ENCODE measurements around the gene INO80.

Gene INO80

GRCh38 chr15:41001524-41002214 is 114.4 kb downstream of the INO80 start:
- H3K4me3 ChIP-seq (ENCODE audit: low read depth, low read length), result no peak overlapping the region
- H3K27ac ChIP-seq (ENCODE audit: low read depth, low read length), result no peak overlapping the region
- no peak overlapping the region for H3K9ac ChIP-seq (ENCODE audit: low read depth, low read length)
- H3K4me1 ChIP-seq (ENCODE audit: control insufficient read depth, insufficient read depth, low read length), result no peaks in the 10 kb centered on the region
- peaks cover 73% of the 10 kb centered on the region for H3K36me3 ChIP-seq (ENCODE audit: control insufficient read depth, insufficient read depth, low read length)
- H3K27me3 ChIP-seq (ENCODE audit: control insufficient read depth, insufficient read depth, low read length), result no peaks in the 10 kb centered on the region
- no peaks in the 10 kb centered on the region for H3K9me3 ChIP-seq (ENCODE audit: control insufficient read depth, insufficient read depth, low read length)

- peaks cover 65% of the 10 kb centered on the region for H3K36me3 ChIP-seq (ENCODE audit: control insufficient read depth, insufficient read depth, low read length)
- no peak overlapping the region for H3K27ac ChIP-seq (ENCODE audit: low read depth, low read length)
- no peak overlapping the region for H3K4me3 ChIP-seq (ENCODE audit: low read depth, low read length)
- H3K9ac ChIP-seq (ENCODE audit: low read depth, low read length), result no peak overlapping the region
- H3K27me3 ChIP-seq (ENCODE audit: control insufficient read depth, insufficient read depth, low read length), result no peaks in the 10 kb centered on the region
- no peaks in the 10 kb centered on the region for H3K9me3 ChIP-seq (ENCODE audit: control insufficient read depth, insufficient read depth, low read length)
- no peaks in the 10 kb centered on the region for H3K4me1 ChIP-seq (ENCODE audit: control insufficient read depth, insufficient read depth, low read length)
Measured at GRCh38 chr15:40999190-40999589, 116.9 kb downstream of the INO80 start.

GRCh38 chr15:40995656-40996055 is 120.4 kb downstream of the INO80 start:
- Histone ChIP-seq H3K27me3 (ENCODE audit: control insufficient read depth, insufficient read depth, low read length) (no peaks in the 10 kb centered on the region), H3K36me3 (ENCODE audit: control insufficient read depth, insufficient read depth, low read length) (peaks cover 60% of the 10 kb centered on the region), H3K4me3 (ENCODE audit: low read depth, low read length) (no peak overlapping the region), H3K9ac (ENCODE audit: low read depth, low read length) (no peak overlapping the region), H3K9me3 (ENCODE audit: control insufficient read depth, insufficient read depth, low read length) (no peaks in the 10 kb centered on the region), H3K4me1 (ENCODE audit: control insufficient read depth, insufficient read depth, low read length) (no peaks in the 10 kb centered on the region), H3K27ac (ENCODE audit: low read depth, low read length) (no peak overlapping the region)

- Histone ChIP-seq H3K36me3 (ENCODE audit: control insufficient read depth, insufficient read depth, low read length) (peaks cover 56% of the 10 kb centered on the region), H3K9ac (ENCODE audit: low read depth, low read length) (no peak overlapping the region), H3K27ac (ENCODE audit: low read depth, low read length) (no peak overlapping the region)
Measured at GRCh38 chr15:40992825-40993224, 123.3 kb downstream of the INO80 start.

GRCh38 chr15:40992241-40992741 is 123.8 kb downstream of the INO80 start:
- Histone ChIP-seq H3K9me3 (ENCODE audit: control insufficient read depth, insufficient read depth, low read length) (no peaks in the 10 kb centered on the region), H3K27me3 (ENCODE audit: control insufficient read depth, insufficient read depth, low read length) (no peaks in the 10 kb centered on the region)

More at GRCh38 chr15:40992825-40993224, 123.3 kb downstream of the INO80 start:
- Histone ChIP-seq H3K27me3 (ENCODE audit: control insufficient read depth, insufficient read depth, low read length) (no peaks in the 10 kb centered on the region), H3K9me3 (ENCODE audit: control insufficient read depth, insufficient read depth, low read length) (no peaks in the 10 kb centered on the region), H3K4me1 (ENCODE audit: control insufficient read depth, insufficient read depth, low read length) (no peaks in the 10 kb centered on the region), H3K4me3 (ENCODE audit: low read depth, low read length) (no peak overlapping the region)

GRCh38 chr15:40991355-40991754 is 124.7 kb downstream of the INO80 start:
- Histone ChIP-seq H3K4me3 (ENCODE audit: low read depth, low read length) (no peak overlapping the region), H3K36me3 (ENCODE audit: control insufficient read depth, insufficient read depth, low read length) (peaks cover 56% of the 10 kb centered on the region), H3K4me1 (ENCODE audit: control insufficient read depth, insufficient read depth, low read length) (no peaks in the 10 kb centered on the region), H3K9me3 (ENCODE audit: control insufficient read depth, insufficient read depth, low read length) (no peaks in the 10 kb centered on the region), H3K27ac (ENCODE audit: low read depth, low read length) (no peak overlapping the region), H3K27me3 (ENCODE audit: control insufficient read depth, insufficient read depth, low read length) (no peaks in the 10 kb centered on the region), H3K9ac (ENCODE audit: low read depth, low read length) (no peak overlapping the region)

More at GRCh38 chr15:40992241-40992741, 123.8 kb downstream of the INO80 start:
- Histone ChIP-seq H3K9ac (ENCODE audit: low read depth, low read length) (no peak overlapping the region), H3K4me1 (ENCODE audit: control insufficient read depth, insufficient read depth, low read length) (no peaks in the 10 kb centered on the region), H3K27ac (ENCODE audit: low read depth, low read length) (no peak overlapping the region), H3K36me3 (ENCODE audit: control insufficient read depth, insufficient read depth, low read length) (peaks cover 57% of the 10 kb centered on the region), H3K4me3 (ENCODE audit: low read depth, low read length) (no peak overlapping the region)

GRCh38 chr15:40990789-40991188 is 125.3 kb downstream of the INO80 start:
- Histone ChIP-seq H3K27ac (ENCODE audit: low read depth, low read length) (no peak overlapping the region), H3K36me3 (ENCODE audit: control insufficient read depth, insufficient read depth, low read length) (peaks cover 55% of the 10 kb centered on the region), H3K4me3 (ENCODE audit: low read depth, low read length) (no peak overlapping the region), H3K4me1 (ENCODE audit: control insufficient read depth, insufficient read depth, low read length) (no peaks in the 10 kb centered on the region), H3K27me3 (ENCODE audit: control insufficient read depth, insufficient read depth, low read length) (no peaks in the 10 kb centered on the region), H3K9me3 (ENCODE audit: control insufficient read depth, insufficient read depth, low read length) (no peaks in the 10 kb centered on the region), H3K9ac (ENCODE audit: low read depth, low read length) (no peak overlapping the region)

GRCh38 chr15:40990080-40990479 is 126.0 kb downstream of the INO80 start:
- peaks cover 58% of the 10 kb centered on the region for H3K36me3 ChIP-seq (ENCODE audit: control insufficient read depth, insufficient read depth, low read length)
- H3K27ac ChIP-seq (ENCODE audit: low read depth, low read length), result no peak overlapping the region

GRCh38 chr15:40988156-40988555 is 127.9 kb downstream of the INO80 start:
- peaks cover 71% of the 10 kb centered on the region for H3K36me3 ChIP-seq (ENCODE audit: control insufficient read depth, insufficient read depth, low read length)
- no peaks in the 10 kb centered on the region for H3K9me3 ChIP-seq (ENCODE audit: control insufficient read depth, insufficient read depth, low read length)
- no peaks in the 10 kb centered on the region for H3K27me3 ChIP-seq (ENCODE audit: control insufficient read depth, insufficient read depth, low read length)
- H3K27ac ChIP-seq (ENCODE audit: low read depth, low read length), result no peak overlapping the region
- H3K4me3 ChIP-seq (ENCODE audit: low read depth, low read length), result no peak overlapping the region
- H3K9ac ChIP-seq (ENCODE audit: low read depth, low read length), result no peak overlapping the region
- H3K4me1 ChIP-seq (ENCODE audit: control insufficient read depth, insufficient read depth, low read length), result no peaks in the 10 kb centered on the region

More at GRCh38 chr15:40990080-40990479, 126.0 kb downstream of the INO80 start:
- Histone ChIP-seq H3K9me3 (ENCODE audit: control insufficient read depth, insufficient read depth, low read length) (no peaks in the 10 kb centered on the region), H3K4me1 (ENCODE audit: control insufficient read depth, insufficient read depth, low read length) (no peaks in the 10 kb centered on the region), H3K4me3 (ENCODE audit: low read depth, low read length) (no peak overlapping the region), H3K9ac (ENCODE audit: low read depth, low read length) (no peak overlapping the region), H3K27me3 (ENCODE audit: control insufficient read depth, insufficient read depth, low read length) (no peaks in the 10 kb centered on the region)

GRCh38 chr15:40986820-40987219 is 129.3 kb downstream of the INO80 start:
- no peak overlapping the region for H3K9ac ChIP-seq (ENCODE audit: low read depth, low read length)
- H3K36me3 ChIP-seq (ENCODE audit: control insufficient read depth, insufficient read depth, low read length), result peaks cover 79% of the 10 kb centered on the region
- H3K4me1 ChIP-seq (ENCODE audit: control insufficient read depth, insufficient read depth, low read length), result no peaks in the 10 kb centered on the region
- H3K4me3 ChIP-seq (ENCODE audit: low read depth, low read length), result no peak overlapping the region
- H3K27ac ChIP-seq (ENCODE audit: low read depth, low read length), result no peak overlapping the region
- H3K27me3 ChIP-seq (ENCODE audit: control insufficient read depth, insufficient read depth, low read length), result no peaks in the 10 kb centered on the region
- H3K9me3 ChIP-seq (ENCODE audit: control insufficient read depth, insufficient read depth, low read length), result no peaks in the 10 kb centered on the region

GRCh38 chr15:40985541-40986330 is 130.3 kb downstream of the INO80 start:
- Histone ChIP-seq H3K9me3 (ENCODE audit: control insufficient read depth, insufficient read depth, low read length) (no peaks in the 10 kb centered on the region), H3K4me3 (ENCODE audit: low read depth, low read length) (no peak overlapping the region), H3K36me3 (ENCODE audit: control insufficient read depth, insufficient read depth, low read length) (peaks cover 82% of the 10 kb centered on the region), H3K27ac (ENCODE audit: low read depth, low read length) (no peak overlapping the region), H3K27me3 (ENCODE audit: control insufficient read depth, insufficient read depth, low read length) (no peaks in the 10 kb centered on the region), H3K4me1 (ENCODE audit: control insufficient read depth, insufficient read depth, low read length) (no peaks in the 10 kb centered on the region), H3K9ac (ENCODE audit: low read depth, low read length) (no peak overlapping the region)

Data from HUES48 (cell line).